Measurements from ENCODE around the gene TBC1D10A. TPM values are rescaled to one million over a fixed set of nuclear protein-coding genes. Genes with fewer than 3 reads are reported as not detected.

The TBC1D10A gene
- total RNA-seq, 4 donors from 2014 or later, result 46.8 to 63.9 (median 52.1) TPM

DNA sequence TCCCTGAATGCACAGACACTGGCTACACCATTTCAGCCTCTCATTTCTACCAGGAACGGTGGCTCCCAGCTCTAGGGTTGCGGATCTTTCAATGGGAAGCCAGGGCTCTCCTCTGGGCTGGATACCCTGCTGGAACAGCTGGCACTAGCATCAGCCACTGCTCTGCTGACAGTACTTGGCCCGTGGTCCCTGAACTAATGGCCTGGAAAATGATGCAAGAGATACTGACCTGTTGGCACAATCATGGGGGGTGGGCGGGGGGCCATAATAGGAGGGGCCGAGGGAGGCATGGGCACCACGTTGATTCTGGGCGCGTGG, 10.7 kb upstream of the TBC1D10A start:
- Histone ChIP-seq H3K4me1 (peaks cover 0 to 50% (median 24%) of the 10 kb centered on the region in 4 donors), H3K36me3 (peaks cover 17 to 100% (median 87%) of the 10 kb centered on the region in 3 donors), H3K9me3 (no peaks in the 10 kb centered on the region), H3K27ac (no peak overlapping the region), H3K27me3 (no peaks in the 10 kb centered on the region), H3K4me3 (no peak overlapping the region)
- 84 to 90% methylated on average over 8 of the region's 8 CpGs for WGBS, 2 donors
- TF ChIP-seq, protein P1, sequence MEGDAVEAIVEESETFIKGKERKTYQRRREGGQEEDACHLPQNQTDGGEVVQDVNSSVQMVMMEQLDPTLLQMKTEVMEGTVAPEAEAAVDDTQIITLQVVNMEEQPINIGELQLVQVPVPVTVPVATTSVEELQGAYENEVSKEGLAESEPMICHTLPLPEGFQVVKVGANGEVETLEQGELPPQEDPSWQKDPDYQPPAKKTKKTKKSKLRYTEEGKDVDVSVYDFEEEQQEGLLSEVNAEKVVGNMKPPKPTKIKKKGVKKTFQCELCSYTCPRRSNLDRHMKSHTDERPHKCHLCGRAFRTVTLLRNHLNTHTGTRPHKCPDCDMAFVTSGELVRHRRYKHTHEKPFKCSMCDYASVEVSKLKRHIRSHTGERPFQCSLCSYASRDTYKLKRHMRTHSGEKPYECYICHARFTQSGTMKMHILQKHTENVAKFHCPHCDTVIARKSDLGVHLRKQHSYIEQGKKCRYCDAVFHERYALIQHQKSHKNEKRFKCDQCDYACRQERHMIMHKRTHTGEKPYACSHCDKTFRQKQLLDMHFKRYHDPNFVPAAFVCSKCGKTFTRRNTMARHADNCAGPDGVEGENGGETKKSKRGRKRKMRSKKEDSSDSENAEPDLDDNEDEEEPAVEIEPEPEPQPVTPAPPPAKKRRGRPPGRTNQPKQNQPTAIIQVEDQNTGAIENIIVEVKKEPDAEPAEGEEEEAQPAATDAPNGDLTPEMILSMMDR (IDR thresholded peaks at IDR 0.05), result no peak
- TF ChIP-seq EP300 (IDR thresholded peaks at IDR 0.05) (no peak), POLR2A (IDR thresholded peaks at IDR 0.05) (no peak)
- DNase-seq (ENCODE audit: low spot score in 2 of 2), result no peak

DNA sequence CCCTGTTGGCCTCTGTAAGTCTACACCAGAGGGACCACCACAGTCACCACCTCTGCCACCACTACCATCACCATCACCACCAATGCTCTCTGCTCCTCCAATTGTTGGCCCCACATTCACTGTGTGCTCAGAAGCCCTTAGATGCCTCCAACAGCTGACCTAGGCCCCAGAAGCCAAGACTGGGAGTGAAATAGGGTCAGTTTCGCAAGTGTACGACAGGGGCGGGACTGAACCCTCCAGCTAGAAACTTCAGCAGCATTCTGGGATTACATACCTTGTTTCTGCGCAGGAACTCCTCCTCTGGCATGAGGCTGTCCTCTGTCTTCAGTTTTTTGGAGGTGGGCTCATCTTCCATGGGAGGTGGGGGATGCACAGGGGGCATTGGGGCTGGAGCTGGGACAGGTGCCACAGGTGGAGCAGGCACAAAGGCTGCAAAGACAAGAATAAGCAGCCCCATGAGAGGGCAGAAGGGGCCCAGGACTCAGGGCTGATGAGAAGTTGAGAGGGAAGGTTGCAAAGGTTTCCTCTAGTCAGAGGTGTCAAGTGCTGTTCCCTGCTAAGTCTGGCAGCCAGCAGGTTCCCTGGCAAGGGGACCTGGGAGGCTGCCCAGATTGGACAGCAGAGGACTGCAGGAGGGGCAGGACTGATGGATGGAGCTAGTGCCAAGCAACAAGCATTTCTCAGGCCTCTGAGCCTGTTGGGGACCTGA, 10.2 kb upstream of the TBC1D10A start:
- no peak for DNase-seq (ENCODE audit: low spot score in 2 of 2)
- Histone ChIP-seq H3K4me3 (no peak overlapping the region), H3K36me3 (peaks cover 15 to 99% (median 82%) of the 10 kb centered on the region in 3 donors), H3K27ac (no peak overlapping the region), H3K27me3 (no peaks in the 10 kb centered on the region), H3K9me3 (no peaks in the 10 kb centered on the region), H3K4me1 (peaks cover 0 to 50% (median 19%) of the 10 kb centered on the region in 4 donors)
- no peak for TF ChIP-seq EP300 (IDR thresholded peaks at IDR 0.05)
- TF ChIP-seq, protein P1 (IDR thresholded peaks at IDR 0.05), result no peak
- no peak for TF ChIP-seq POLR2A (IDR thresholded peaks at IDR 0.05)
- 92 to 98% methylated on average over 4 of the region's 4 CpGs for WGBS, 2 donors

DNA sequence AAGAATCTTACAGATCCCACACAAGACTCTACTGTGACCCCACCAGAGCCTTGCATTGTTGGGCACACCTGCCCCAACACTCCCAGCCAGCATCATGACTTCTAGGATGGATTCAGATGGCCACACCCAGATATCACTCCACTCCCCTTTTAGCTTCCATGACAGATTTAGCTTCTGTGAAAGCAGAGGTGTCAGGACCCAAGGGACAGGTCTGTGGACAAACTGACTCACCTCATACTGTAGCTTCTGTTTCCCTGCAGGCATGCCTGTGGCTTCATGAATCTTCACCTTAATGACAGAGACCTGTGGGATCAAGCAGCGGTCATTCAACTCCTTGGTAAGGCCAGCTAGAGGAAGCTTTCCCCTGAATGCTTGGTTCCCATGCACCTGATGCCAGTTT, 8.5 kb upstream of the TBC1D10A start:
- Histone ChIP-seq H3K9me3 (no peaks in the 10 kb centered on the region), H3K27me3 (no peaks in the 10 kb centered on the region), H3K4me3 (no peak overlapping the region), H3K4me1 (peaks cover 0 to 36% (median 10%) of the 10 kb centered on the region in 4 donors), H3K27ac (no peak overlapping the region), H3K36me3 (peaks cover 18 to 96% (median 67%) of the 10 kb centered on the region in 3 donors)
- 91 to 100% methylated on average over 1 of the region's 1 CpG for WGBS, 2 donors
- TF ChIP-seq EP300 (IDR thresholded peaks at IDR 0.05) (no peak), POLR2A (IDR thresholded peaks at IDR 0.05) (no peak)
- TF ChIP-seq, protein P1 (IDR thresholded peaks at IDR 0.05), result no peak
- no peak for DNase-seq (ENCODE audit: low spot score in 2 of 2)

DNA sequence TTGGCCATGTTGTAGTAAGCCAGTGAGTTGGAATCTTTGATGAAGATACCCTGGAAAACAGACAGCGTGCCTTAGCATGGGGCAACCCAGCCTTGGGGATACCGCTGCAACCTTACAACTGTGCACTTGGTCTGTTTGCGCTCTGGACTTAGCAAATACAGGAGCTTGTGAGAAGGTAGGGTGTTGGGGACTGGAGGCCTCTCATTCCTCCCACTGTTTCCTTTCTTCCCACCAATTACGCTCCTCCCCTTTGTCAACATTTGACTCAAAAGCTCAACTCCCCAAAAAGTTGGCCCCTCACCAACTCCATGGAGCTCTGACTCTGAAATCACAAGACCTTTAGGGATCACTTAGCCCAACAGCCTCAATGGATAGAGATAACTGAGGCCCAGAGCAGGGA, 7.9 kb upstream of the TBC1D10A start:
- Histone ChIP-seq H3K4me1 (peaks cover 0 to 30% (median 5%) of the 10 kb centered on the region in 4 donors), H3K9me3 (no peaks in the 10 kb centered on the region), H3K4me3 (no peak overlapping the region), H3K27ac (no peak overlapping the region), H3K27me3 (no peaks in the 10 kb centered on the region), H3K36me3 (peaks cover 16 to 90% (median 62%) of the 10 kb centered on the region in 3 donors)
- no peak for DNase-seq (ENCODE audit: low spot score in 2 of 2)
- 85 to 94% methylated on average over 4 of the region's 4 CpGs for WGBS, 2 donors
- no peak for TF ChIP-seq EP300 (IDR thresholded peaks at IDR 0.05)
- TF ChIP-seq, protein P1 (IDR thresholded peaks at IDR 0.05), result no peak
- TF ChIP-seq POLR2A (IDR thresholded peaks at IDR 0.05), result no peak

DNA sequence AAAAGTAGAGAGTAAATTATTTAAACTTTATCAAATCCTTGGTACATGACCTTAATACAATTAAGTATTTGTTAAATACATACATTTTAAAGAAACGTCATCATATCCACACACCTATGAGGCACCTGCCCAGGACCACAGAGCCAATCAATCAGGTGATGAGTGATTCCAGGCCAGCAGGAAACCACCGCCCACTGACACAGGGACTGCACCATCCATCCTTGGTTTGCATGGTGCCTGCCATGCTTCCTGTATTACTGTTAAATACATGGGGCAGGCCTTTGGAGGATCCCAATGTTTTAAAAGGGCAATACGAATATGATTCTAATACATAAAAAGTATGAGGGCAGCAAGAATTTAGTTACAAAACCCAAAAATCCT, 7.0 kb upstream of the TBC1D10A start:
- no peaks in the 10 kb centered on the region for H3K27me3 ChIP-seq
- no peak overlapping the region for H3K4me3 ChIP-seq
- H3K9me3 ChIP-seq, result no peaks in the 10 kb centered on the region
- DNase-seq (ENCODE audit: low spot score in 2 of 2), result no peak
- 76 to 85% methylated on average over 3 of the region's 3 CpGs for WGBS, 2 donors
- TF ChIP-seq EP300 (IDR thresholded peaks at IDR 0.05) (no peak), POLR2A (IDR thresholded peaks at IDR 0.05) (no peak)
- TF ChIP-seq, protein P1 (IDR thresholded peaks at IDR 0.05), result no peak
- H3K27ac ChIP-seq, result no peak overlapping the region
- peaks cover 0 to 20% (median 5%) of the 10 kb centered on the region in 4 donors for H3K4me1 ChIP-seq
- peaks cover 11 to 81% (median 53%) of the 10 kb centered on the region in 3 donors for H3K36me3 ChIP-seq

Measured in tibial nerve (tissue), 4 donors.